WI38 (cell line): ENCODE data around the gene SLC39A5.
A peak's percentile ranks its signal among the peaks of the same experiment; 100 is the strongest.

Experiments
- H3K4me3 ChIP-seq: 2 replicates; pipeline ENCODE4 v1.5.1; 2011; ENCODE audit warnings: low read depth, mild to moderate bottlenecking, control low read depth, low read length
- CTCF ChIP-seq: IDR thresholded peaks from 2 replicates; pipeline ENCODE4 v1.5.1; 2012; ENCODE audit warnings: low read depth, mild to moderate bottlenecking, control low read depth, low read length

The SLC39A5 gene

GRCh38 chr12:56248711-56249110 is 18.9 kb downstream of the SLC39A5 start:
- no peak for TF ChIP-seq CTCF

GRCh38 chr12:56252649-56253048 is 22.8 kb downstream of the SLC39A5 start:
- no peak overlapping the region for H3K4me3 ChIP-seq

More at GRCh38 chr12:56248711-56249110, 18.9 kb downstream of the SLC39A5 start:
- H3K4me3 ChIP-seq = no peak overlapping the region

GRCh38 chr12:56253091-56253490 is 23.2 kb downstream of the SLC39A5 start:
- TF ChIP-seq CTCF = no peak
- H3K4me3 ChIP-seq = no peak overlapping the region

More at GRCh38 chr12:56252649-56253048, 22.8 kb downstream of the SLC39A5 start:
- no peak for TF ChIP-seq CTCF

GRCh38 chr12:56255671-56256070 is 25.8 kb downstream of the SLC39A5 start:
- TF ChIP-seq CTCF = no peak
- no peak overlapping the region for H3K4me3 ChIP-seq

GRCh38 chr12:56256326-56256960 is 26.6 kb downstream of the SLC39A5 start:
- peak overlapping the region; percentile 87 for H3K4me3 ChIP-seq
- peak; percentile 8; the same call in 1 of the 2 replicates for TF ChIP-seq CTCF

GRCh38 chr12:56257071-56257470 is 27.2 kb downstream of the SLC39A5 start:
- no peak for TF ChIP-seq CTCF
- peak overlapping the region; percentile 87 for H3K4me3 ChIP-seq

- H3K4me3 ChIP-seq = peak overlapping the region; percentile 87
- TF ChIP-seq CTCF = no peak
Measured at GRCh38 chr12:56257491-56258067, 27.7 kb downstream of the SLC39A5 start.
